Fibroblast of skin of right biceps (primary cell): Measurements from ENCODE around the gene NUP54.

Source experiments
- DNase-seq: peaks from one replicate; pipeline ENCODE4 v3.0.0-alpha.2; 2013

NUP54 gene

DNA sequence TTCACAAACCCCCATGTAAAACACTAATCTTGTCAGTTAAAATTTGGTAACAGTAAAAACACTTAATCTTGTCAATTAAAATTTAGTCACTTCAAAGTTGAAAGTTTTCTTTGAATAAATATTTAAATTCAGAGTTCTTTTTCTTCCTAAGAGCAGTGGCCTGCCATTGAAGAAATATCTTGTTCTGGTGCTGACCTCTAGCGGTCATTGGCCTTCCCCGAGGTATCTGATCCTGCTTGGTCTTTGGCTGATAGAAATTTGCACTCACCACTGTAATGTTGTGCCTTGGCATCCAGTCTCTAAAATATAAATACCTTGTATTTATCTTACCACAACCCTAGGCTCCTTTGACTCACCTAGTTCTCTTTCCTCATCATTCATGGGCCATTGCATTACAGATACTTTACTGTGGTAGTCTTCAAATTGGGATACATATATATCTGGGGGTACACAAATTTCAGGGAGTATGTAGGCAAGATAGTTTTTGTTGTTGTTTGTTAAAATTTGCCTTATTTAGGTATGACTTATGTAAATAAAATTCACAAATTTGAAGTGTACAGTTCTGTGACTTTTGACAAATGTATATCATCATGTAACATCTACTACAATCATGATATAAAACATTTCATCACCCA, 80.4 kb downstream of the NUP54 start:
- DNase-seq, result peak; percentile 64

DNA sequence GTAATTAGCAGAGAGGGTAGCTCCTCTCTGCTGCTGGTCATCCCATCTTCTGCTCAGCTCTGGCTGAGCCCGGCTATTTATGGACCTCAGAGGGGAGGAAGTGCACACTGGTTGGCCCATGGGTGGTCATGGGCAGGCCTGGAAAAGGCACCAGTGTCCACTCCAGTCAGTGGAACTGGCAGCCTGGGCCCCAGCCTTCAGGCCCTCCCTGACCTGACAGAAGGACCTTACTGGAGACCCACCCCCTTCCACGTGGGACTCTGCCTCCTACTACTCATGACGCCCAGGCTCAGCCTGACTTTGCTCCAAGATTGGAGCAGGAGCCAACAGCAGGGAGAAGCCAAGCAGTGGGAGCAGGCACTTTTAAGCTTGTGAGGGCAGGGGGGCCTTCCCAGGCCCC, 81.7 kb downstream of the NUP54 start:
- DNase-seq, result no peak
